Bronchial epithelial cell (primary cell): Measurements from ENCODE around the gene MDK. TPM values are rescaled to one million over a fixed set of nuclear protein-coding genes. Genes with fewer than 3 reads are reported as not detected.
"Not testable (repeated sequence)": the region's sequence is repeated elsewhere in the genome, so short reads cannot be mapped to it uniquely, and the experiment has no call there.

Source experiments
- DNase-seq: peaks from one replicate; pipeline ENCODE4 v3.0.0-alpha.2; 2010; ENCODE audit warnings: low read depth
- FAIRE-seq: peaks from 2 replicates; lab custom pipeline; 2011; peaks lifted over from hg19 to GRCh38; lab: Jason Lieb, UNC
- H3K27me3 ChIP-seq: 2 replicates; pipeline ENCODE4 v1.5.1; 2011; ENCODE audit warnings: low read length; ENCODE audit not compliant: control insufficient read depth, insufficient read depth
- H3K36me3 ChIP-seq: 2 replicates; pipeline ENCODE4 v1.5.1; 2011; ENCODE audit warnings: low read length; ENCODE audit not compliant: control insufficient read depth, insufficient read depth
- H3K4me3 ChIP-seq: 2 replicates; pipeline ENCODE4 v1.5.1; 2011; ENCODE audit warnings: mild to moderate bottlenecking, low read depth, low read length, control low read depth
- total RNA-seq: library from RNA; depleted of rRNA; stranded (reverse); fragments of >200 nt; gene quantifications from 2 replicates; pipeline ENCODE4 v1.2.1, GENCODE V29; 2014
- TF ChIP-seq, protein P1 (sequence below): IDR thresholded peaks from 2 replicates; pipeline ENCODE4 v1.5.1; 2011; ENCODE audit warnings: mild to moderate bottlenecking, moderate library complexity, low read length, control low read depth, inconsistent platforms; ENCODE audit not compliant: insufficient read depth, severe bottlenecking

The MDK gene
- total RNA-seq, 1 donor from 2014 or later = 11.6 TPM

DNA sequence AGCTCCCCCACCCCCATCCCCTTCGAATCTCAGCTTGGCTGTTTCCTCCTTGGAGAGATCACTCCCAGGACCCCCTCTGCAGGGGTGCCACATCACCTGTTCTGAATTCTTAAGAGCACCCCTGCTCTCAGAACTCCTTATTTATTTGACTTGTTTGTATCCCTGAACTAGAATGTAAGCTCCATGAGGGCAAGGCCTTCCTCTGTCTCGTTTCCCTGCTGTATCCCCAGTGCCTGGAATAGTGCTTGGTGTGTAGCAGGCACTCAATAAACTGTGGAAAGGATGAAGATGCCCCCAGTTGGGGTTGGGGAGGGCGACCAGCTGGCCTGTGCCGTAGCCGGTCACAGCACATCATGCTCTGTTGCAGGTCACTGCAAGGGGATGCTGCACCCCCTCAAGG lies 3.6 kb upstream of the MDK start:
- DNase-seq (no peak), FAIRE-seq (no peak)
- TF ChIP-seq, protein P1, sequence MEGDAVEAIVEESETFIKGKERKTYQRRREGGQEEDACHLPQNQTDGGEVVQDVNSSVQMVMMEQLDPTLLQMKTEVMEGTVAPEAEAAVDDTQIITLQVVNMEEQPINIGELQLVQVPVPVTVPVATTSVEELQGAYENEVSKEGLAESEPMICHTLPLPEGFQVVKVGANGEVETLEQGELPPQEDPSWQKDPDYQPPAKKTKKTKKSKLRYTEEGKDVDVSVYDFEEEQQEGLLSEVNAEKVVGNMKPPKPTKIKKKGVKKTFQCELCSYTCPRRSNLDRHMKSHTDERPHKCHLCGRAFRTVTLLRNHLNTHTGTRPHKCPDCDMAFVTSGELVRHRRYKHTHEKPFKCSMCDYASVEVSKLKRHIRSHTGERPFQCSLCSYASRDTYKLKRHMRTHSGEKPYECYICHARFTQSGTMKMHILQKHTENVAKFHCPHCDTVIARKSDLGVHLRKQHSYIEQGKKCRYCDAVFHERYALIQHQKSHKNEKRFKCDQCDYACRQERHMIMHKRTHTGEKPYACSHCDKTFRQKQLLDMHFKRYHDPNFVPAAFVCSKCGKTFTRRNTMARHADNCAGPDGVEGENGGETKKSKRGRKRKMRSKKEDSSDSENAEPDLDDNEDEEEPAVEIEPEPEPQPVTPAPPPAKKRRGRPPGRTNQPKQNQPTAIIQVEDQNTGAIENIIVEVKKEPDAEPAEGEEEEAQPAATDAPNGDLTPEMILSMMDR = no peak
- Histone ChIP-seq H3K4me3 (no peak overlapping the region), H3K36me3 (peaks cover 19% of the 10 kb centered on the region), H3K27me3 (peaks cover under 1% of the 10 kb centered on the region)

DNA sequence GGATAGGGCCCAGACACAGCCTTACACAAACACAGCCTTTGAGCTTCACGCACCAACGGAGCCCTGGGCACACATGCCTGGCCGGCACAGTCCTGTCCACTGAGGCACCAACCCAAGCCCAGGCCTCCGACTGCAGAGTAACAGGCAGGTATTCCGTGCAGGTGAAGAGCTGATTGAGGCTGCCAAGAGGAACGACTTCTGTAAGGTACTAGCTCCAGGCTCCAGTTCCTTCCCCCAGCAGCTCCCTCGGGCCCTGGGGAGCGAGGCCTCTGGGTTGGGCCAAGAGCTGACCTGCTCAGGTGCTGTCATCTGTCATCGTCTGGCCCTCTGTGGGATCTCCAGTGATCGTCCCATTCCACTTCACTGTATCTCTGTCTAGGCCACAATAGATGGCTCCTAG lies 3.2 kb upstream of the MDK start:
- DNase-seq = no peak
- TF ChIP-seq, protein P1 = no peak
- Histone ChIP-seq H3K27me3 (peaks cover 1% of the 10 kb centered on the region), H3K36me3 (peaks cover 17% of the 10 kb centered on the region), H3K4me3 (no peak overlapping the region)
- no peak for FAIRE-seq

DNA sequence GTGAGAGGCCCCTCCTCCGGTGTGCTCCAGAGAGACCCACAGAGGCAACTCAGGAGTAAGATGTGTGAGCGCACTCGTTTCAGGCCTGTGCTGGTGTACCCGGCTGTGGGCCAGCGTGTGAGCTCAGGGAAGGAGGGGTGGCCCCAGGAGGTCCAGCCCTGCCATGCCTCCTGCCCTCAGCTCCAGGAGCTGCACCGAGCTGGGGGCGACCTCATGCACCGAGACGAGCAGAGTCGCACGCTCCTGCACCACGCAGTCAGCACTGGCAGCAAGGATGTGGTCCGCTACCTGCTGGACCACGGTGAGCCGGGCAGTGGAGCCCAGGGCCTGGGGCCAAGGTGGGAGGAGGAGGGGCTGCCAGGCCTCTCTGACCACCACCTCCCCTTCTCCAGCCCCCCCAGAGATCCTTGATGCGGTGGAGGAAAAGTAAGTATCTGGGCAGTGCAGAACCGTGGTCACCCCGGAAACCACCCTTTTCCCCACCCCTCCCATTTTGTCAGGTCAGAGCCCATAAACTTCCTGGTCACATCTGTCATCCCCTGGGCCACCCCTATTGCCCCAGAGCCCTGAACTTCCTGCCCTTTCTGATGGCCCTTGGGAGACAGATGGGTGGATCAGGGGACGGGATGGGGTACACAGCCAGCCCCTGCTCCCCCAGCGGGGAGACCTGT lies 2.5 kb upstream of the MDK start:
- FAIRE-seq (no peak), DNase-seq (no peak)
- no peak overlapping the region for H3K4me3 ChIP-seq
- TF ChIP-seq, protein P1 = no peak
- peaks cover 14% of the 10 kb centered on the region for H3K36me3 ChIP-seq
- peaks cover 1% of the 10 kb centered on the region for H3K27me3 ChIP-seq

DNA sequence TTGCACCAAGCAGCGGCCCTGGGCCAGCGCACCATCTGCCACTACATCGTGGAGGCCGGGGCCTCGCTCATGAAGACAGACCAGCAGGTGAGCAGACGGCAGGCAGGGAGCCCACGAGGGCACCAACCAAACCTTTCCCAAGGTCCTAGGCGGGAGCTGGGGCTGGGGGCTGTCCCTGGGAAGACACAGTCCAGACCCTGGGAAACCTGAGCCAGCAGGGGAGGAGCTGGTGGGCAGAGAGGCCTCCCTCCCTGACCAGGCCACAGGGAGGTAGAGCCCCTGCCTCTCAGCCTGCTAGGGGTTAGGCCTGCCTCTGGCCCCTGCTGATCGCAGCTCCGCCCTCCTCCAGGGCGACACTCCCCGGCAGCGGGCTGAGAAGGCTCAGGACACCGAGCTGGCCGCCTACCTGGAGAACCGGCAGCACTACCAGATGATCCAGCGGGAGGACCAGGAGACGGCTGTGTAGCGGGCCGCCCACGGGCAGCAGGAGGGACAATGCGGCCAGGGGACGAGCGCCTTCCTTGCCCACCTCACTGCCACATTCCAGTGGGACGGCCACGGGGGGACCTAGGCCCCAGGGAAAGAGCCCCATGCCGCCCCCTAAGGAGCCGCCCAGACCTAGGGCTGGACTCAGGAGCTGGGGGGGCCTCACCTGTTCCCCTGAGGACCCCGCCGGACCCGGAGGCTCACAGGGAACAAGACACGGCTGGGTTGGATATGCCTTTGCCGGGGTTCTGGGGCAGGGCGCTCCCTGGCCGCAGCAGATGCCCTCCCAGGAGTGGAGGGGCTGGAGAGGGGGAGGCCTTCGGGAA lies 1.8 kb upstream of the MDK start:
- not testable (repeated sequence) for FAIRE-seq, H3K27me3 ChIP-seq, DNase-seq, H3K4me3 ChIP-seq
- H3K36me3 ChIP-seq = peaks cover 11% of the 10 kb centered on the region

DNA sequence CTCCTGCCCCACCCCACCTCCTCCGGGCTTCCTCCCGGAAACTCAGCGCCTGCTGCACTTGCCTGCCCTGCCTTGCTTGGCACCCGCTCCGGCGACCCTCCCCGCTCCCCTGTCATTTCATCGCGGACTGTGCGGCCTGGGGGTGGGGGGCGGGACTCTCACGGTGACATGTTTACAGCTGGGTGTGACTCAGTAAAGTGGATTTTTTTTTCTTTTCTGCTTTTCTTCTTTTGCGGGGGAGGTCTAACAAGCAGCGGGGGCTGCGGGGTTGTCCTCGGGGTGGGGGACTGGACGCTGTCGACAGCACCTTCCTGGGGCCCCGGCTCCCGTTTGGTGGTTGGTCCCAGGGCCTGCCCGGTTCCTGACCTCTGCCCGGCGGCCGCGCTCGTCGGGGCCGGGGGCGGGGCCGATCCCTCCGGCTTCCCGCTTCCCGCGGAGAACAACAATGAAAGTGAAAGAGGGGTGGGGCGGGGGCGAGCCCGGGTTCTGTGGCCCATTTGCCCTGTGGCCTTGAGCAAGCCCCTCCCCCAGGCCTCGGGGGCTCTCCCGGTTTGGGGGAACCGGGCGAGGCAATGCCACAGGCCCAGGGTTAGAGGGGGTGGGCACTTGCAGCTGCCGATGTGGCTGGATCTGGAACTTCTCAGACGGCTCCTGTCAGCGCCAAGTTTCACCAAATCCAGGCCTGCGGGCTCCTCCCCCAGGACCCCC lies 975 bp upstream of the MDK start:
- Histone ChIP-seq H3K27me3 (peaks cover 1% of the 10 kb centered on the region), H3K36me3 (peaks cover 9% of the 10 kb centered on the region), H3K4me3 (peak overlapping the region; percentile 39)
- FAIRE-seq (no peak), DNase-seq (no peak)
- TF ChIP-seq, protein P1 = no peak
